ENCODE data around the gene PXN. TPM values are rescaled to one million over a fixed set of nuclear protein-coding genes. Genes with fewer than 3 reads are reported as not detected.
"Not testable (repeated sequence)": the region's sequence is repeated elsewhere in the genome, so short reads cannot be mapped to it uniquely, and the experiment has no call there.

The PXN gene
- polyA plus RNA-seq, 1 donor from 2014 or later, result 5.9 TPM

- H3K27me3 ChIP-seq (ENCODE audit: insufficient read depth, low read depth, low read length), result no peaks in the 10 kb centered on the region
- no peak overlapping the region for H3K27ac ChIP-seq (ENCODE audit: low read length)
- no peak overlapping the region for H2AFZ ChIP-seq (ENCODE audit: low read depth, low read length)
- TF ChIP-seq EP300 (conservative IDR thresholded peaks at IDR 0.05; ENCODE audit: poor library complexity, severe bottlenecking), result no peak
- no peak for TF ChIP-seq POLR2AphosphoS5 (IDR thresholded peaks at IDR 0.05)
- TF ChIP-seq SMC3 (conservative IDR thresholded peaks at IDR 0.05; ENCODE audit: poor library complexity), result no peak
- no peak for TF ChIP-seq TAF1 (IDR thresholded peaks at IDR 0.05; ENCODE audit: low read depth)
- no peak for TF ChIP-seq RAD21 (conservative IDR thresholded peaks at IDR 0.05)
- no peak for TF ChIP-seq REST (IDR thresholded peaks at IDR 0.05; ENCODE audit: borderline replicate concordance)
- TF ChIP-seq MXI1 (conservative IDR thresholded peaks at IDR 0.05; ENCODE audit: poor library complexity, severe bottlenecking), result no peak
- no peak for TF ChIP-seq CTCF (IDR thresholded peaks at IDR 0.05; ENCODE audit: poor library complexity, severe bottlenecking)
- no peak for TF ChIP-seq EZH2 (IDR thresholded peaks at IDR 0.05; ENCODE audit: borderline replicate concordance, insufficient read depth, low read length, poor library complexity, severe bottlenecking)
- no peaks in the 10 kb centered on the region for H3K9me3 ChIP-seq (ENCODE audit: low read length)
- H3K9me2 ChIP-seq (ENCODE audit: insufficient read depth, low read length), result no peaks in the 10 kb centered on the region
- H3K9ac ChIP-seq (ENCODE audit: low read length), result no peak overlapping the region
- H3K36me3 ChIP-seq (ENCODE audit: insufficient read depth, low read length), result peaks cover 6% of the 10 kb centered on the region
- H3K4me3 ChIP-seq (ENCODE audit: low read length), result no peak overlapping the region
- no peaks in the 10 kb centered on the region for H4K20me1 ChIP-seq (ENCODE audit: insufficient read depth)
- H3K4me2 ChIP-seq (ENCODE audit: low read length), result no peak overlapping the region
- H3K79me2 ChIP-seq (replicated peaks; ENCODE audit: insufficient read depth, low read length), result no peaks in the 10 kb centered on the region
- no peaks in the 10 kb centered on the region for H3F3A ChIP-seq (ENCODE audit: insufficient read depth, low read length, poor library complexity, severe bottlenecking)
These were observed 55.7 kb downstream of the PXN start for GRCh38 chr12:120209851-120210250.

GRCh38 chr12:120207227-120207626, 58.3 kb downstream of the PXN start:
- no peak for TF ChIP-seq REST (IDR thresholded peaks at IDR 0.05; ENCODE audit: borderline replicate concordance)
- TF ChIP-seq MXI1 (conservative IDR thresholded peaks at IDR 0.05; ENCODE audit: poor library complexity, severe bottlenecking), result no peak
- no peak for TF ChIP-seq RAD21 (conservative IDR thresholded peaks at IDR 0.05)
- TF ChIP-seq TAF1 (IDR thresholded peaks at IDR 0.05; ENCODE audit: low read depth), result no peak
- Histone ChIP-seq H3K9me3 (ENCODE audit: low read length) (no peaks in the 10 kb centered on the region), H2AFZ (ENCODE audit: low read depth, low read length) (no peak overlapping the region)

GRCh38 chr12:120206781-120207180, 58.7 kb downstream of the PXN start:
- not testable (repeated sequence) for H2AFZ ChIP-seq (ENCODE audit: low read depth, low read length); H3K4me2 ChIP-seq (ENCODE audit: low read length); H4K20me1 ChIP-seq (ENCODE audit: insufficient read depth); H3F3A ChIP-seq (ENCODE audit: insufficient read depth, low read length, poor library complexity, severe bottlenecking); H3K36me3 ChIP-seq (ENCODE audit: insufficient read depth, low read length); H3K9me2 ChIP-seq (ENCODE audit: insufficient read depth, low read length); H3K27ac ChIP-seq (ENCODE audit: low read length); H3K9ac ChIP-seq (ENCODE audit: low read length); H3K79me2 ChIP-seq (replicated peaks; ENCODE audit: insufficient read depth, low read length); H3K4me3 ChIP-seq (ENCODE audit: low read length); H3K9me3 ChIP-seq (ENCODE audit: low read length); H3K27me3 ChIP-seq (ENCODE audit: insufficient read depth, low read depth, low read length)

More at GRCh38 chr12:120207227-120207626, 58.3 kb downstream of the PXN start:
- no peaks in the 10 kb centered on the region for H3F3A ChIP-seq (ENCODE audit: insufficient read depth, low read length, poor library complexity, severe bottlenecking)
- H4K20me1 ChIP-seq (ENCODE audit: insufficient read depth), result no peaks in the 10 kb centered on the region
- no peak overlapping the region for H3K9ac ChIP-seq (ENCODE audit: low read length)
- no peaks in the 10 kb centered on the region for H3K79me2 ChIP-seq (replicated peaks; ENCODE audit: insufficient read depth, low read length)
- peaks cover 6% of the 10 kb centered on the region for H3K36me3 ChIP-seq (ENCODE audit: insufficient read depth, low read length)
- H3K27me3 ChIP-seq (ENCODE audit: insufficient read depth, low read depth, low read length), result no peaks in the 10 kb centered on the region
- no peaks in the 10 kb centered on the region for H3K9me2 ChIP-seq (ENCODE audit: insufficient read depth, low read length)
- no peak overlapping the region for H3K27ac ChIP-seq (ENCODE audit: low read length)
- H3K4me3 ChIP-seq (ENCODE audit: low read length), result no peak overlapping the region
- no peak overlapping the region for H3K4me2 ChIP-seq (ENCODE audit: low read length)
